PFSK-1 (cell line): ENCODE measurements around the gene GNAO1.

Experiments used
- POLR2AphosphoS5 ChIP-seq: IDR thresholded peaks from 2 replicates; pipeline ENCODE4 v1.6.1; 2012; ENCODE audit warnings: low read depth, mild to moderate bottlenecking, control low read depth, low read length, moderate library complexity
- TAF1 ChIP-seq: IDR thresholded peaks from 2 replicates; pipeline ENCODE4 v1.6.1; 2012; ENCODE audit warnings: low read length, control low read depth, borderline replicate concordance; ENCODE audit not compliant: insufficient read depth

GRCh38 chr16:56247808-56248207 is 56.5 kb downstream of the GNAO1 start:
- TF ChIP-seq POLR2AphosphoS5 (no peak), TAF1 (no peak)
